Endothelial cell of umbilical vein (primary cell): ENCODE results near the gene INCENP. TPM values are rescaled to one million over a fixed set of nuclear protein-coding genes. Genes with fewer than 3 reads are reported as not detected.

ENCODE experiments used
- BruUV-seq: library from RNA; stranded (reverse); fragments of 400-500 nt; replicated peaks from 2 replicates; lab custom pipeline; 2021; lab: Mats Ljungman, UMichigan
- CTCF ChIA-PET: fragments of 300-600, 350-600 bp; sonication (Branson Sonifier 250); formaldehyde crosslinking; loops from one replicate; lab custom pipeline; 2021; ENCODE audit warnings: antibody characterized with exemption, inconsistent platforms; lab: Charles Lee
- POLR2A ChIA-PET: fragments of 300-600, 350-600 bp; sonication (Branson Sonifier 250); formaldehyde crosslinking; loops from one replicate; lab custom pipeline; 2021; ENCODE audit warnings: antibody characterized with exemption, inconsistent platforms; lab: Charles Lee
- DNase-seq: peaks from one replicate; pipeline ENCODE4 v3.0.0-alpha.2; 2011; ENCODE audit warnings: low read depth, low spot score
- FAIRE-seq: peaks from 2 replicates; lab custom pipeline; 2011; peaks lifted over from hg19 to GRCh38; lab: Jason Lieb, UNC
- H2AFZ ChIP-seq: 2 replicates; pipeline ENCODE4 v1.6.0; 2012; ENCODE audit warnings: low read depth, low read length, control low read depth, inconsistent platforms
- H3K27ac ChIP-seq: 2 replicates; pipeline ENCODE4 v1.5.1; 2011; ENCODE audit warnings: low read depth, mild to moderate bottlenecking, control low read depth, low read length, moderate library complexity; ENCODE audit not compliant: insufficient read depth
- H3K27me3 ChIP-seq, 2 experiments: 2 replicates each; pipeline versions ENCODE4 v1.6.0 to v1.6.1; 2011; ENCODE audit warnings: low read length in 2 of 2, mixed read lengths in 1 of 2; ENCODE audit not compliant: control insufficient read depth in 2 of 2, insufficient read depth in 2 of 2
- H3K36me3 ChIP-seq, 2 experiments: 2 replicates in 1 of 2; 3 replicates in 1 of 2; pipeline ENCODE4 v1.5.1; 2011; ENCODE audit warnings: low read length in 2 of 2, mild to moderate bottlenecking in 1 of 2, moderate library complexity in 1 of 2; ENCODE audit not compliant: control insufficient read depth in 2 of 2, insufficient read depth in 2 of 2; ENCODE audit errors: extremely low read depth in 1 of 2
- H3K4me1 ChIP-seq: 3 replicates; pipeline ENCODE4 v1.5.1; 2011; ENCODE audit warnings: mild to moderate bottlenecking, low read length; ENCODE audit not compliant: control insufficient read depth, insufficient read depth; ENCODE audit errors: extremely low read depth
- H3K4me2 ChIP-seq: 2 replicates; pipeline ENCODE4 v1.6.1; 2011; ENCODE audit warnings: low read length, control low read depth, mixed read lengths; ENCODE audit not compliant: insufficient read depth
- H3K4me3 ChIP-seq, 3 experiments: fragments of 200-600 bp in 1 of 3; sonication (generic), shearing (Covaris generic) in 1 of 3; replicated peaks in 1 of 3; 2 replicates each; pipeline ENCODE4 v1.5.1; 2011 to 2016; ENCODE audit warnings: control low read depth in 3 of 3, low read length in 3 of 3, mild to moderate bottlenecking in 2 of 3, inconsistent platforms in 1 of 3, low read depth in 1 of 3, moderate library complexity in 1 of 3; ENCODE audit not compliant: insufficient read depth in 1 of 3
- H3K79me2 ChIP-seq: 2 replicates; pipeline ENCODE4 v1.6.0; 2012; ENCODE audit warnings: low read length, inconsistent platforms; ENCODE audit not compliant: control insufficient read depth, insufficient read depth
- H3K9ac ChIP-seq: replicated peaks from 2 replicates; pipeline ENCODE3; 2011; ENCODE audit warnings: low read length, control low read depth; ENCODE audit not compliant: insufficient read depth; ENCODE audit errors: extremely low read depth
- H3K9me1 ChIP-seq: replicated peaks from 3 replicates; pipeline ENCODE4 v1.6.0; 2011; ENCODE audit warnings: mild to moderate bottlenecking, low read length; ENCODE audit not compliant: control insufficient read depth, insufficient read depth; ENCODE audit errors: extremely low read depth
- H3K9me3 ChIP-seq: replicated peaks from 2 replicates; pipeline ENCODE4 v1.5.1; 2012; ENCODE audit warnings: low read length, inconsistent platforms; ENCODE audit not compliant: control insufficient read depth, insufficient read depth
- H4K20me1 ChIP-seq: replicated peaks from 2 replicates; pipeline ENCODE3; 2011; ENCODE audit warnings: mild to moderate bottlenecking, low read length; ENCODE audit not compliant: control insufficient read depth, insufficient read depth; ENCODE audit errors: extremely low read depth
- EZH2 ChIP-seq: IDR thresholded peaks from 2 replicates; pipeline ENCODE4 v1.6.1; 2012; ENCODE audit warnings: borderline replicate concordance, low read depth, mild to moderate bottlenecking, moderate library complexity, low read length, inconsistent platforms; ENCODE audit not compliant: severe bottlenecking
- JUN ChIP-seq: IDR thresholded peaks from 2 replicates; pipeline ENCODE4 v1.6.1; 2011; ENCODE audit warnings: borderline replicate concordance, low read depth; ENCODE audit not compliant: insufficient read length, insufficient read depth
- MYC ChIP-seq: IDR thresholded peaks from one replicate; pipeline ENCODE4 v1.6.1; 2011; ENCODE audit warnings: mild to moderate bottlenecking, low read depth, low read length
- POLR2AphosphoS5 ChIP-seq: IDR thresholded peaks from 2 replicates; pipeline ENCODE4 v1.6.1; 2012; ENCODE audit warnings: low read depth, mild to moderate bottlenecking, control low read depth, low read length, moderate library complexity; ENCODE audit not compliant: insufficient read depth
- dilution Hi-C: fragments of 300-500 bp; cut with MboI; formaldehyde crosslinking; loops from one replicate; pipeline ENCODE4 v1.15.0; 2019; ENCODE audit warnings: low sequenced_read_pairs; ENCODE audit not compliant: extremely low pct_ligation_motif_present
- intact Hi-C: fragments of 100-400 bp; cut with micrococcal nuclease; formaldehyde crosslinking; loops from one replicate; pipeline ENCODE4 v1.10.0; 2022
- polyA plus RNA-seq, 4 experiments: library from polyadenylated mRNA; depleted of rRNA in 3 of 4; stranded (reverse) in 3 of 4; unstranded in 1 of 4; fragments of >200 nt; gene quantifications; 2 replicates each; pipeline versions ENCODE4 v1.2.1 to v1.2.3, GENCODE V29; 2011 to 2012; ENCODE audit warnings: missing spikeins in 1 of 4
- total RNA-seq: library from RNA; stranded (reverse); gene quantifications from 2 replicates; pipeline ENCODE4 v1.2.3, GENCODE V29; 2021
- TF ChIP-seq, protein P1 (sequence below), 2 donors: IDR thresholded peaks; 1 replicate in 1 of 2; 2 replicates in 1 of 2; pipeline ENCODE4 v1.5.1; 2011; ENCODE audit warnings: low read length in 2 of 2, mild to moderate bottlenecking in 2 of 2, moderate library complexity in 2 of 2, control low read depth in 1 of 2, inconsistent platforms in 1 of 2, low read depth in 1 of 2; ENCODE audit not compliant: insufficient read depth in 1 of 2; ENCODE audit errors: extremely low read depth in 1 of 2

INCENP gene
- total and polyA plus RNA-seq, 2 donors (not counting 3 experiments of a cell fraction or from before 2014, with no cell fraction given): 22.9 to 86.8 TPM

DNA sequence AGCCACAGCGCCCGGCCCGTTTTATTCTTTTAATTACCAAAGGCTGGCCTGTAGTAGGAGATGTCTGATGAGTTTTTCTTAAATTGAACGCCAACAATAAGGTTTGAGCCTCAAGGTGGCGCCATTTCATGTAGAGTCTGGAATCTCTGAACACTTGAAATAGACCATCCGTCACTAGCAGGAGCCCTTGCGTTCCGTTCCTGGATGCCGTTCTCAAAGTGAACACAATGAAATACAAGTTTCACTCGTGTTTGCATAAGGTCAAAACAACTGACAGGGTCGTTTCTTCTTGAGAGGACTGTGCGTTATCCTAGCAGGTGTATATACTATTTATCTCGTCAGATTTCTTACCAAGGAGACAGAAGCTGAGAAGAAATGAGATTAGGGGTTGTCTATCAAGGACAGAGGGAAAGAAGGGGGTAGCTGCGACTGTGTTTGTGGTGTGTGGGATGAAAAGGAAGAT lies 47.5 kb downstream of the INCENP start:
- H3K4me3 ChIP-seq: no peak overlapping the region
- intact Hi-C loops (loop anchor here (1.0 kb wide), 4 partner anchors 37 to 207 kb away; partner anchors contain the start of gene SCGB2A1), dilution Hi-C loops (no loop called here)
- no peaks in the 10 kb centered on the region for H3K9me3 ChIP-seq
- peak; percentile 93 for FAIRE-seq
- TF ChIP-seq EZH2 (no peak), MYC (no peak), POLR2AphosphoS5 (no peak), JUN (no peak)
- TF ChIP-seq, protein P1, sequence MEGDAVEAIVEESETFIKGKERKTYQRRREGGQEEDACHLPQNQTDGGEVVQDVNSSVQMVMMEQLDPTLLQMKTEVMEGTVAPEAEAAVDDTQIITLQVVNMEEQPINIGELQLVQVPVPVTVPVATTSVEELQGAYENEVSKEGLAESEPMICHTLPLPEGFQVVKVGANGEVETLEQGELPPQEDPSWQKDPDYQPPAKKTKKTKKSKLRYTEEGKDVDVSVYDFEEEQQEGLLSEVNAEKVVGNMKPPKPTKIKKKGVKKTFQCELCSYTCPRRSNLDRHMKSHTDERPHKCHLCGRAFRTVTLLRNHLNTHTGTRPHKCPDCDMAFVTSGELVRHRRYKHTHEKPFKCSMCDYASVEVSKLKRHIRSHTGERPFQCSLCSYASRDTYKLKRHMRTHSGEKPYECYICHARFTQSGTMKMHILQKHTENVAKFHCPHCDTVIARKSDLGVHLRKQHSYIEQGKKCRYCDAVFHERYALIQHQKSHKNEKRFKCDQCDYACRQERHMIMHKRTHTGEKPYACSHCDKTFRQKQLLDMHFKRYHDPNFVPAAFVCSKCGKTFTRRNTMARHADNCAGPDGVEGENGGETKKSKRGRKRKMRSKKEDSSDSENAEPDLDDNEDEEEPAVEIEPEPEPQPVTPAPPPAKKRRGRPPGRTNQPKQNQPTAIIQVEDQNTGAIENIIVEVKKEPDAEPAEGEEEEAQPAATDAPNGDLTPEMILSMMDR (IDR thresholded peaks at IDR 0.05; ENCODE audit: extremely low read depth in 1 of 2, insufficient read depth in 1 of 2, low read depth in 1 of 2, low read length in 2 of 2): peak; percentile 66 to 70
- DNase-seq: peak; percentile 89
- H3K36me3 ChIP-seq: no peaks in the 10 kb centered on the region
- H4K20me1 ChIP-seq: no peaks in the 10 kb centered on the region
- H3K27me3 ChIP-seq: peaks cover 25 to 41% of the 10 kb centered on the region in 2 experiments
- no peak overlapping the region for H2AFZ ChIP-seq
- H3K4me2 ChIP-seq: no peak overlapping the region
- no peaks in the 10 kb centered on the region for H3K79me2 ChIP-seq
- no TSS peak for BruUV-seq
- H3K9ac ChIP-seq: no peak overlapping the region
- no peaks in the 10 kb centered on the region for H3K9me1 ChIP-seq
- H3K27ac ChIP-seq: no peak overlapping the region
- ChIA-PET POLR2A (no interaction called here), CTCF (interaction anchor here (0.7 to 4.2 kb wide), 24 partner anchors 9 to 207 kb away, joined by 3 to 22 read pairs (median 5); partner anchors contain the start of gene SCGB1D1)
- peaks cover 6% of the 10 kb centered on the region for H3K4me1 ChIP-seq
